Suprapubic skin (tissue), 4 donors: ENCODE measurements around the gene PLA2G15. TPM values are rescaled to one million over a fixed set of nuclear protein-coding genes. Genes with fewer than 3 reads are reported as not detected.

Experiments used
- DNase-seq, 2 donors: peaks; one replicate each; pipeline ENCODE4 v3.0.0-alpha.2; 2019; ENCODE audit warnings: low spot score in 2 of 2
- H3K27ac ChIP-seq: fragments of 200-600 bp; sonication (generic); one replicate; pipeline ENCODE4 v1.5.1; 2019
- H3K27me3 ChIP-seq: fragments of 200-600 bp; sonication (generic); one replicate; pipeline ENCODE4 v1.5.1; 2019
- H3K36me3 ChIP-seq: fragments of 200-600 bp; sonication (generic); one replicate; pipeline ENCODE4 v1.5.1; 2019
- H3K4me1 ChIP-seq: fragments of 200-600 bp; sonication (generic); one replicate; pipeline ENCODE4 v1.5.1; 2019
- H3K4me3 ChIP-seq: fragments of 200-600 bp; sonication (generic); one replicate; pipeline ENCODE4 v1.5.1; 2019; ENCODE audit warnings: mild to moderate bottlenecking
- H3K9me3 ChIP-seq: fragments of 200-600 bp; sonication (generic); one replicate; pipeline ENCODE4 v1.5.1; 2019
- CTCF ChIP-seq, 2 donors: fragments of 200-600 bp in 1 of 2; fragments of 450-650 bp in 1 of 2; sonication (generic) in 1 of 2; IDR thresholded peaks; one replicate each; pipeline ENCODE4 v1.5.1; 2016 to 2019; ENCODE audit warnings: antibody characterized with exemption in 2 of 2, mild to moderate bottlenecking in 1 of 2, moderate library complexity in 1 of 2
- EP300 ChIP-seq: sonication (generic); formaldehyde crosslinking; IDR thresholded peaks from one replicate; pipeline ENCODE4 v1.6.1; 2017; ENCODE audit warnings: antibody characterized with exemption
- POLR2A ChIP-seq, 2 donors: fragments of 450-650 bp; IDR thresholded peaks; one replicate each; pipeline ENCODE4 v1.6.1; 2017; ENCODE audit warnings: antibody characterized with exemption in 2 of 2, mild to moderate bottlenecking in 2 of 2, moderate library complexity in 2 of 2
- POLR2AphosphoS5 ChIP-seq, 3 donors: sonication (generic); formaldehyde crosslinking; IDR thresholded peaks; one replicate each; pipeline ENCODE4 v1.6.1; 2017; ENCODE audit warnings: antibody characterized with exemption in 3 of 3
- WGBS: methylation state at CpG from one replicate; pipeline ENCODE4 v1.1.5; 2018; 5-methylcytosine and 5-hydroxymethylcytosine counted together
- total RNA-seq, 4 donors: library from RNA; depleted of rRNA; stranded (reverse); fragments of >200 nt; gene quantifications; one replicate each; pipeline ENCODE4 v1.1.0, GENCODE V29; 2016

The PLA2G15 gene
- total RNA-seq, 4 donors from 2014 or later = 11.2 to 26.6 (median 23.6) TPM

GRCh38 chr16:68232335-68232734, 12.8 kb upstream of the PLA2G15 start:
- Histone ChIP-seq H3K36me3 (peaks cover 34% of the 10 kb centered on the region), H3K9me3 (no peaks in the 10 kb centered on the region), H3K27ac (no peak overlapping the region), H3K4me3 (no peak overlapping the region), H3K4me1 (peaks cover 60% of the 10 kb centered on the region), H3K27me3 (no peaks in the 10 kb centered on the region)
- 95% methylated on average over 8 of the region's 16 CpGs for WGBS
- no peak for DNase-seq
- no peak for TF ChIP-seq POLR2AphosphoS5 (IDR thresholded peaks at IDR 0.05)
- TF ChIP-seq POLR2A (IDR thresholded peaks at IDR 0.05) = no peak
- no peak for TF ChIP-seq EP300
- no peak for TF ChIP-seq CTCF (IDR thresholded peaks at IDR 0.05)

- Histone ChIP-seq H3K4me3 (peak overlapping the region; percentile 54), H3K9me3 (no peaks in the 10 kb centered on the region), H3K27me3 (no peaks in the 10 kb centered on the region), H3K36me3 (peaks cover 27% of the 10 kb centered on the region), H3K27ac (peak overlapping the region; percentile 96), H3K4me1 (peaks cover 60% of the 10 kb centered on the region)
- DNase-seq = peak in 1 of 2 donors; percentile 12
- no peak for TF ChIP-seq POLR2A (IDR thresholded peaks at IDR 0.05)
- TF ChIP-seq CTCF (IDR thresholded peaks at IDR 0.05) = no peak
- TF ChIP-seq EP300 = no peak
- no peak for TF ChIP-seq POLR2AphosphoS5 (IDR thresholded peaks at IDR 0.05)
- WGBS = 70% methylated on average over 5 of the region's 5 CpGs
Measured at GRCh38 chr16:68233085-68233834, 11.9 kb upstream of the PLA2G15 start.

GRCh38 chr16:68233835-68234187, 11.4 kb upstream of the PLA2G15 start:
- Histone ChIP-seq H3K9me3 (no peaks in the 10 kb centered on the region), H3K4me3 (peak overlapping the region; percentile 54), H3K36me3 (peaks cover 27% of the 10 kb centered on the region), H3K4me1 (peaks cover 59% of the 10 kb centered on the region), H3K27ac (peak overlapping the region; percentile 96), H3K27me3 (no peaks in the 10 kb centered on the region)
- WGBS = 63% methylated on average over 8 of the region's 8 CpGs
- no peak for DNase-seq
- TF ChIP-seq EP300 = no peak
- TF ChIP-seq POLR2A (IDR thresholded peaks at IDR 0.05) = no peak
- TF ChIP-seq POLR2AphosphoS5 (IDR thresholded peaks at IDR 0.05) = no peak
- no peak for TF ChIP-seq CTCF (IDR thresholded peaks at IDR 0.05)

GRCh38 chr16:68234188-68235107, 10.7 kb upstream of the PLA2G15 start:
- no peaks in the 10 kb centered on the region for H3K27me3 ChIP-seq
- peak in 1 of 2 donors; percentile 83 for DNase-seq
- 36% methylated on average over 13 of the region's 13 CpGs for WGBS
- H3K4me3 ChIP-seq = peak overlapping the region; percentile 54
- peaks cover 27% of the 10 kb centered on the region for H3K36me3 ChIP-seq
- TF ChIP-seq POLR2AphosphoS5 (IDR thresholded peaks at IDR 0.05) (peak in 2 of 3 donors; percentile 38 to 47), EP300 (no peak)
- peak overlapping the region; percentile 96 for H3K27ac ChIP-seq
- H3K9me3 ChIP-seq = no peaks in the 10 kb centered on the region
- H3K4me1 ChIP-seq = peaks cover 54% of the 10 kb centered on the region

- Histone ChIP-seq H3K4me3 (peak overlapping the region; percentile 54), H3K36me3 (peaks cover 19% of the 10 kb centered on the region), H3K27ac (peak overlapping the region; percentile 96), H3K9me3 (no peaks in the 10 kb centered on the region), H3K4me1 (peaks cover 61% of the 10 kb centered on the region), H3K27me3 (no peaks in the 10 kb centered on the region)
- DNase-seq = peak in 1 of 2 donors; percentile 82
- TF ChIP-seq POLR2AphosphoS5 (IDR thresholded peaks at IDR 0.05) (no peak), EP300 (no peak), CTCF (IDR thresholded peaks at IDR 0.05) (no peak), POLR2A (IDR thresholded peaks at IDR 0.05) (no peak)
- 31% methylated on average over 32 of the region's 73 CpGs for WGBS
Measured at GRCh38 chr16:68235108-68235886, 9.9 kb upstream of the PLA2G15 start.
